Fibroblast of skin of right quadriceps (primary cell): ENCODE data around the gene ASXL1.

Source experiments
- DNase-seq: peaks from one replicate; pipeline ENCODE4 v3.0.0-alpha.2; 2013

Gene ASXL1

DNA sequence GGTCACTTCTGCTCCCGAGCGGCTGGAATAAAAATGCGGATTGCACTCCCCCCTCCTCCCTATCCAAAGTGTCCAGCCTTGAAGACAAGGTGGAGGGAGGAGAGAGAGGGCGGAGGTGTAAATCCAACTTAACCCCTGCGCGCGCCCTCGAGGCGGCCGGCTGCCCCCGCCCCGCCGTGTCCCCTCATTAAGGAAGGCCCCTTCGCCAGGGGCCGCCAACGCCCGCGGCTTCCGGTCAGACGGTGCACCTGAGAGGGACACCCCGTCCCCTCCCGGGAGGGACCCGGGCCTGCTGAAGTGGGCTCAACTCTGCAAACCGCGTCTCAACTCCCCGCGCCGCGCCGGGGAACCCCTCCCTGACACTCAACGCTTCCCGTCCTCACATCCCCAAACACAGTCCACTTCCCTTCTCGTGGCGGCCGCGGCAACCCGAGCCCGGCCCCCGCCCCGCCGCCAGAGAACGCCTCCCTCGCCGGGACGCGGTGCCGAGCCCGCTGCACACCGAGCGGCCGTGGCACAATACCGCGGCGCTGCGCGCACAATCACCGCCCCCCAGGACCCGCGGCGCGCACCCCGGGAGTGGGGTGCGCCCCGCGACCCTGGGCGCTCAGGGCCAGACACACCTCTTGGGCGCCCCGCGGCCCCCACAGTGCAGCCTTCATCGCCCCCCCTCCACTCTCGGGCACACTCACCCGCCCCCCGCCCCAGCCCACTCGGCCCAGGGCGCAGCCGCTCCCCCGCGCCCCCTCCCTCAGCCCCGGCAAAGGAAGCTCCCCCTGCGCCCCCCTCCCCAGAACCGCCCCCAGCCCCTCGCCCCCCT is 124.5 kb downstream of the ASXL1 start:
- no peak for DNase-seq

DNA sequence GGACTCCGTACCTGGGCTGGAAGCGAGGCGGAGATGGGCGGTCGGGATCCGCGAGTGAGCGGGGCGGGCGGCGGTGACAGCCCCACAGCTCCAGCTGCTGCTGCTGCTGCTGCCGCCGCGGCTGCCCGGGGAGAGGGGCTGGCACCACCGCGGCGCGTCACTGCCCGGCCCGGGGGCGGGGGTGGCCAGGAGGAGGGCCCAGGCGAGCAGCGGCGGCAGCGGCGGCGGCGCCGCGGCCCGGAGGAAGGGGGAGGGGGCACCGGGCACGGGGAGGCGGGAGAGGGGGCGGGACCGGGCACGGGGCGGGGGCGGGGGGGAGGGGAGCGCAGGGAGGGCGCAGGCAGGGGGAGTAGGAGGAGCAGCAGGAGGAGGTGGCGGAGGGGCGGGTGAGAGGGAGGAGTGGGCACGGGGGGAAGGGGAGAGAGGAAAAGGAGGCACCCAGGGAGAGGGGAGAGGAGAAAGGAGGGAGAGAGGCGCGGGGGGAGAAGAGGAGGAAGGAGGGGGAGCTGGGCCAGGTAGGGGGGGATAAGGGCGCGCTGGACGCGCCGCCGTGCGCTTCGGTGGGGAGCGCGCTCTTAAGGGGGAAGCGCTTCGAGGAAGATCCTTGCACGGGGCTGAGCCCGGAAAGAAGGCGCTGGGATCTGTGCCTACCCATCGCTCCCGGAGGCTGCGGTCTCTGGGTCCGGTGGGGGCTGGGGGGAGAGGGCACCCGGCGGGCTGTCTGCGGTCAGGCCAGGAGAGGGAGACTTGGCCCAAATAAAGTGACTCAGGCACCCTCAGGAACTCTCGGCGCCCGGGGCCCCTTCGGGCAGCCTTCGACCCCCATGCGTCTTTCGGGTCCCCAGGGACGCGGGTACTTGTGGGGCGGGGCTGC is 125.5 kb downstream of the ASXL1 start:
- DNase-seq = peak; percentile 80

DNA sequence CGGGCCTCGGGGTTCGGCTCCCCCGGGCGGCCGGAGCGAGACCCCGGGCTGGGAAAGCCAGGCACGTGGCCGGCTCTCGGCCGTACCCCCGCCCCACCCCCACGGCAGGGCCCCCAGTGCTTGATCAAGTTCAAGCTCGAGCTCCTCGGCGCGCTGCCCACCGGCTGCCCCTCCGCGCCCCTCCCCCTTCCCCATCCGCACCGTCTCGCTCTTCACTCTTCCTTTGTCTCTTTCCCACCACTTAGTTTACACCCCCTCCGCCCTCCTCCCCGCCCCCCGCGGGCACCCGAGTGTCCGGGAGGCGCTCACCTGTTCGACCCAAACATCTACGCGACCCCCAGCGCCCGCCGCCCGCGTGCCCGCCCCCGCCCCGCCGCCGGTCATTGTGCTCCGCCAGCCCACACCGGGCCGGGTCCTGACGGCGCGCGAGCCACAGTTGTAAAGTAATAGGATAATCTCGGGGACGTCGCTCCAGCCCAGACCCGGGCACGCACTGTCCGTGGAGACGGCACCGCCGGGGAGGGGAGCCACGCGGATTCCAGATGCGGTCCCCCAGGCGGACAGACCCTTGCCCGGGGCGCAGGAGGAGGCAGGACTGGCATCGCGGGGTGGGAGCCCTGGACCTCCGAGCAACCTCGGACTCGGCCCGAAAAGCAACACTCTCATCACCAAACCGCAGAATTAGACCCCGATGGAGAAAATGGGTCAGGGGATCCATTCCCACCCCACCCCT is 126.3 kb downstream of the ASXL1 start:
- DNase-seq = peak; percentile 14

DNA sequence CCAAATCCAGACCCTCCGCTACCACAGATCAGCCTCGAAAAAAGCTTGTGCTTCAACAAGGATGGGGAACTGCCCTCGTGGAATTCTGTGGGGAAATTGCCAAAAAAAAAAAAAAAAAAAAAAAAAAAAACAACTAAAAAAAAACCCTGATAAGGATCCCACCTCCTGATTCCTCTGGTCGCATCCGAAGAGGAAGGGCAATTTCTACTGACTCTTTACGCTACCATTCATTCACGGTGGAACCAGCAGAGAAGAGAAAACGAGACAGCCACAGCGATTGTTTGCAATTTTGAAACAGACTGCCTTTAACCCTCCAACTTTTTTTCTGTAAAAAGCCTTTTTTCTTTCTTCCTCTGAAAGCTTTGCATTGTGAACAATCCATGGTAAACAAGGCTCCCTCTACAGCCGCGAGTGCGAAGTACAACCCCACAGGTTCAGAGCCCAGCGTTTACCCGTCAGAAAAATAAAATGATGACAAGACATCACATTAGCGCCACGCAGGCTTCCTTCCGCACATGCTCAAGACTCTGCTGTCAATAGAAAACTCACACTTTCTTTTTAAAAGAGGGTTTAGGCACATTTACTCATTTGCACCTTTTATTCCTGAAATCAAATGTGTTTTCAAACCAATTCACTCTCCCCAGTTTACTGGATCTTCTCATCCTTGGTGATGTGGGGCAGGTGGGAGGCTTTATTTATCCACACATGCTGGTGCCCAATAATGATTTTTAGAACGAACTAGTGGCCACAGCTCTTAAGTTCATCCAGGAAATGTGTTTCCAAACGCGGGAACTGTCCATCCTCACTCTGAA is 127.0 kb downstream of the ASXL1 start:
- DNase-seq = peak; percentile 83

DNA sequence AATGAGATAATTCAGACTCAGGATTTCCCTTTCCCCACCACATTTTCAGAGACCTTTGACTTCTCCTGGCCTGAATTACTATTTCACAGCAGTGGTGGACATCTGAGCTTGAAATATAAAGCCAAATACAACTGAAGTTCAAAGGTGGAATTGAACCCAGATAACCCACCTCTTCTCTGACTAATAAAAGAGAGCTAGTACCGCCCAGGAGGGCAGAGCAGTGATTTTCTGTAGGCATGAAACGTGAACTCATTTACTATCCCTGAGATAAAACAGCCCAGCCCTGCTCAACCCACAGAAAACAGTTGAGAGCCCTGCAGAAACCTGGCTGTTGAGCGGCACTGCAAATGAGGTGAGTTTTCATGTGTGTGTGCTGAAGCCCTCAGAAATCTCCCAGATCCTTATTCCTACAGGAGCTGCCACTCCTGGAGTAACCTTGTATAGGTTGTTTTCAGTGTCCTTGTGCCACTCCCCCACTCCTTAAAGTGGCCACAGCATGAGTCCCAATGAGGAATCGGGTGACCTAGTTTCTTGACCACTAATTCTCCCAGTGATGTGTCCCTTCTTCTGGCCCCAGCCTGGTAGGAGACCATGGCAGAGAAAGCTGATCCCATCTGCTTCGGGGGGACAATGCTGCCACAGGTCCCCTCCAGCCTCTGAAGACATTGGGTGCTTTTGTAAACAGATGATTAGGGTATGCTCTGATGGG is 127.8 kb downstream of the ASXL1 start:
- no peak for DNase-seq

DNA sequence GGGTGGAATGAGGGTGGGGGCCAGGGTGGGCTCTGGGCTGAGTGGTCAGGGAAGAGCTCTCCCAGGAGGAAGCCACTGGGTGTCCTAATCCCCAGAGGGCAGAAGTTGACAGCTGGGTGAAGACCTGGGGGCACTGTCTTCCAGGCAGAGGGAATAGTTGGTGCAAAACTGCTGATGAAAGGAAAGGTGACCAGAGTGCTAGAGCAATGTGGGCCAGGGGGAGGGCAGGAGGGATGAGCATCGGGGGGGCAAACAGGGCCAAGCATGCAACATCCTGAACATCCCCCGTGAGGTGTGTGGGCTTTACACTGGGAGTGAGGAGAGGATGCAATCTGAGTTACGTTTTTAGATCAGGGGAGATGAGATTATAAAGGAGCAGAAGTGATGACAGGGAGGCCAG is 129.2 kb downstream of the ASXL1 start:
- no peak for DNase-seq

DNA sequence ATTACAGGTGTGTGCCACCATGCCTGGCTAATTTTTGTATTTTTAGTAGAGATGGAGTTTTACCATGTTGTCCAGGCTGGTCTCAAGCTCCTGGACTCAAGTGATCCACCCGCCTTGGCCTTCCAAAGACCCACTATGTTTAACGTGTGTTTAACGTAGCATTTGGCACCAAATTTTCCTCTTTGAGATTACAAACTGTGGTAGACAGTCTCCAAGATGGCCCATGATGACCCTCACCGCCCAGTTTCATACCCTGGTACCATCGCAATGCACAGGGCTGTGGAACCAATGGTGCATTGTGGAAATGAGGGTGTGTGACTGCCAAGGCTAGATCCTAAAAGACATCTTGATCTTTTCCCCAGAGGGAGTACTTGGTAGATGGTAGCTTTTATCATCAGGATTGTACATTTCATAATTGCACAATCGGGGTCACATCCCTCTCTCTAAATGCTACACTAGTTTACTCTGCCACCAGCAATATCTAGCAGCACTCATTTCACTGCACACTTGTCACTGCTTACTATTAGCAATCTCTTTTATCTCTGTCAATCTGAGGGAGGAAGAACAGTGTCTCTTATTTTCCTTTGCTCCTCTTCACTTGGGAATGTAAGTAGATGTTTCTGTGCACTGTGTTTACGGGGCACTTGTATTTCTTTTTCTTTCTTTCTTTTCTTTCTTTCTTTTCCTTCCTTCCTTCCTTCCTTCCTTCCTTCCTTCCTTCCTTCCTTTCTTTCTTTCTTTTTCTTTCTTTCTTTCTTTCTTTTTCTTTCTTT is 130.1 kb downstream of the ASXL1 start:
- no peak for DNase-seq
